Sciatic nerve (tissue), 2 donors: Measurements from ENCODE around the gene CC2D2A. TPM values are rescaled to one million over a fixed set of nuclear protein-coding genes. Genes with fewer than 3 reads are reported as not detected.

ENCODE experiments used
- ATAC-seq: fragments of 200-7000 bp; cut with Tn5 transposase; one replicate; pipeline ENCODE4 v1.9.1; 2020; ENCODE audit warnings: mild to moderate bottlenecking, moderate library complexity
- DNase-seq: peaks from one replicate; pipeline ENCODE4 v3.0.0-alpha.2; 2020; ENCODE audit warnings: low spot score
- intact Hi-C: fragments of 100-400 bp; cut with DNase I; formaldehyde crosslinking; loops from one replicate; pipeline ENCODE4 v1.14.2; 2022
- total RNA-seq: library from RNA; stranded (reverse); fragmentation: NEBNext Ultra II Directional; extraction: Animal tissue kit (Norgen Biotek cat#: 25700); gene quantifications from one replicate; pipeline ENCODE4 v1.2.1, GENCODE V29; 2021
- donor health status: DM: no; HTN: no; CAD: no.
- donor health status: DM: no; HTN: no; CAD: no.

CC2D2A gene
- 35.6 TPM for total RNA-seq

- intact Hi-C loops = no loop called here
- ATAC-seq (peak; percentile 88), DNase-seq (no peak)
These were observed at the start of gene CC2D2A for GRCh38 chr4:15469402-15470127. Gene CC2D2A (plus strand): TSS chr4:15469882. CDS start chr4:15475933, 6,051 bp downstream.

GRCh38 chr4:15420642-15421041, 49.0 kb upstream of the CC2D2A start:
- intact Hi-C loops = no loop called here
- ATAC-seq = peak; percentile 87
- DNase-seq = no peak

GRCh38 chr4:15423285-15423711, 46.4 kb upstream of the CC2D2A start:
- no peak for ATAC-seq
- intact Hi-C loops = no loop called here
- no peak for DNase-seq

- DNase-seq (no peak), ATAC-seq (no peak)
- intact Hi-C loops = no loop called here
These were observed 44.2 kb upstream of the CC2D2A start for GRCh38 chr4:15425520-15425919.

- ATAC-seq = no peak
- no peak for DNase-seq
- intact Hi-C loops = no loop called here
These were observed 42.5 kb upstream of the CC2D2A start for GRCh38 chr4:15427161-15427560.

GRCh38 chr4:15427701-15428100, 42.0 kb upstream of the CC2D2A start, which contains the start of gene C1QTNF7:
Gene C1QTNF7 (plus strand): TSS chr4:15428033. CDS start chr4:15435744, 7,711 bp downstream.
- ATAC-seq (peak; percentile 80), DNase-seq (no peak)
- intact Hi-C loops = no loop called here

GRCh38 chr4:15428611-15429010, 41.1 kb upstream of the CC2D2A start:
- ATAC-seq (peak; percentile 92), DNase-seq (no peak)
- intact Hi-C loops = no loop called here

- intact Hi-C loops = no loop called here
- no peak for DNase-seq
- peak; percentile 89 for ATAC-seq
These were observed 35.6 kb upstream of the CC2D2A start for GRCh38 chr4:15434091-15434490.

GRCh38 chr4:15434676-15435075, 35.0 kb upstream of the CC2D2A start:
- DNase-seq = no peak
- no peak for ATAC-seq
- intact Hi-C loops = no loop called here

GRCh38 chr4:15436513-15436912, 33.2 kb upstream of the CC2D2A start:
- DNase-seq (no peak), ATAC-seq (no peak)
- intact Hi-C loops = no loop called here

- ATAC-seq = no peak
- intact Hi-C loops = no loop called here
- DNase-seq = no peak
These were observed 30.6 kb upstream of the CC2D2A start for GRCh38 chr4:15438939-15439524.

GRCh38 chr4:15443371-15444160, 26.1 kb upstream of the CC2D2A start:
- ATAC-seq (no peak), DNase-seq (no peak)
- intact Hi-C loops = no loop called here

GRCh38 chr4:15444276-15444675, 25.4 kb upstream of the CC2D2A start:
- no peak for DNase-seq

GRCh38 chr4:15444879-15445547, 24.7 kb upstream of the CC2D2A start:
- no peak for DNase-seq
- ATAC-seq = no peak
- intact Hi-C loops = no loop called here

More at GRCh38 chr4:15444276-15444675, 25.4 kb upstream of the CC2D2A start:
- intact Hi-C loops = no loop called here
- ATAC-seq = no peak

- ATAC-seq (peak; percentile 46), DNase-seq (no peak)
- intact Hi-C loops = no loop called here
These were observed 18.4 kb upstream of the CC2D2A start for GRCh38 chr4:15451181-15451865.

- ATAC-seq (peak; percentile 82), DNase-seq (no peak)
- intact Hi-C loops = no loop called here
These were observed 17.6 kb upstream of the CC2D2A start for GRCh38 chr4:15451866-15452765.

GRCh38 chr4:15455290-15455689, 14.4 kb upstream of the CC2D2A start:
- ATAC-seq = peak; percentile 90
- intact Hi-C loops = no loop called here
- no peak for DNase-seq
